GM21526 (cell line): Measurements from ENCODE around the gene MINDY2.

Experiments used
- ATAC-seq: cut with Tn5 transposase; IDR thresholded peaks from one replicate; pipeline ENCODE4 v1.9.1; 2021; ENCODE audit warnings: moderate library complexity; ENCODE audit not compliant: unreplicated experiment, low FRiP score

The MINDY2 gene

GRCh38 chr15:58770857-58771620 lies at the start of gene MINDY2:
Gene MINDY2 (plus strand): TSS chr15:58771302. CDS start chr15:58771396, 94 bp downstream.
- peak; percentile 89 for ATAC-seq

DNA sequence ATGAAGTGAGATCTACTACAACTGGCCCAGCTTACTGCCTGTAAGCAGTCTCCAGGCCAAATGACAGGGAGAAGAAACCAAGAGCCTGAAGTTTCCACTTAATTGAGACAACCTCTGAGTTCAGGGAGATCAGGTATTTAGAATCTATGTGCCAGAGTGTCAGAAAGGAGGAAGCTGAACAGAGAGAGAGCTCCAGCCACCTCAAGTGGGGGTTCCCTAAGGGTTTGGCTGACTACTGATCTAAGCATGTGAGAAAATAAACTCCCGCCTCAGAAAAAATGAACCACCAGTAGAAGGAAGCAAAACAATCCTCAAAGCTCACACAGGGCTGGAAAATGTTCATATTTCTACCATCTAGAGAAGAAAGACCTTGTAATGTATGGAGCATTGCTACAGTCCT lies 46.6 kb upstream of the MINDY2 start:
- no peak for ATAC-seq

DNA sequence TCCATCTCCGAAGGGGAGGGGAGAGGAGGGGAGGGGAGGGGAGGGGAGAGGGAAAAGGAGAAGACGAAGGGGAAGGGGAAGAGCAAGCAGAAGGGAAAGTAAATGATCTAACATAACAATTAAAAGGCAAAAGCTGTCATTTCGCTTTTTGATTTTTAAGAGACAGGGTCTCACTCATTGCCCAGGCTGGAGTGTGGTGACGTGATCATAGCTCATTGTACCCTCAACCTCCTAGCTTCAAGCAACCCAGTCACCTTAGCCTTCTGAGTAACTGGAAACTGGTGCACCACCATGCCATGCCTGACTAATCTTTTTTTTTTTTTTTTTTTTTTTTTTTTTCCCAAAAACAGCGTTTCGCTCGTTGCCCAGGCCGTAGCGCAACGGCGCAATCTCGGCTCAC lies 44.2 kb upstream of the MINDY2 start:
- ATAC-seq, result no peak

DNA sequence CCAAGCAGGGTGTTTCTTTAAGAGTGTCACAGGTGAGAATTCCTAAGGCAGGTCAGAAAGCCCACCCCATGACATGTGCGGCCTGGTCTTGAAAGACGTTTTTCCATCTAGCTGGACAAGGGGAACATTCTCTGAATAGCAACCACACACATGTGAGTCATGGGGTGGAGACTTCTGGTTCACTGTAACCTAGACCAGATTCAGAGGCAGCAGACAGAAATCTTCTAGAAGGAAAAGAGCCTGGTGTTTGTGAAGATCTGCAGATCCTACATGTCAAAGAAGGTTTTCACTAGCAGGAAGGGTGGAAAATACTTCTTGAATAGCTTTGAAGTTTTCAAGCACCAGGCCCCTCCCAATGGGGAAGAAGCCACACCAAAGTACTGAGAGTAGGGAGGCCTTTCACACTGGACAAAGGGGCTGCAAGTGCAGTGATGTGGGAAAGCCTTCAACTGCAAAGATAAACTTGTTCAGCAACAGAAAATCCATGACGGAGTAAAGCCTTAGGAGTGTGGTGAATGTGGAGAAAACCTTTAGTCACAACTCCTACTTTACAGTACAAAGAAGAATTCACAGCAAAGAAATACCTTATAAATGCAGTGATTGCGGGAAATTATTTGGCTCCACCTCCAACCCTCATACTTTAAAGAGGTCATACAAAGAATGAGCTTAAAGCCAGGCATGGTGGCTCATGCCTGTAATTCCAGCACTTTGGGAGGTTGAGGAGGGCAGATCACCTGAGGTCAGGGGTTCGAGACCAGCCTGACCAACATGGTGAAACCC lies 39.2 kb upstream of the MINDY2 start:
- ATAC-seq, result no peak

- ATAC-seq, result no peak
Observed at GRCh38 chr15:58732625-58733363, 38.3 kb upstream of the MINDY2 start.

DNA sequence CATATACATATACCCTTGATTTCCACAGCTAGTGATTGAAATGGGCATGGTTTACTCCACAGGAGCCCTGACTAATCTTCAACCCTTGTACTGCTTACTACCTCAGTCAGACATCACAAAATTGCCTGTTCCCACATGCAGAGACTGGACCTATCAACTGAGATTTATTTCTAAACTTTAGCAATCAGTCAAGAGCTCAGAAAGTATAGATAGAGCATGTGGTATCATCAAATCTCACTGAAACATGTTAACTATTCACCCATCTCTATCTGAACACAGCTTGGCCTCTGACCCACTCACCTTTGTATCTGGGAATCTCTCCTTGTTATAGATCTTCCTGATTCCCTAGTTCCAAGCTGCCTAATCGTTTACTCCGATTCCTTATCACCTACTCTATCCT lies 36.2 kb upstream of the MINDY2 start:
- no peak for ATAC-seq

- no peak for ATAC-seq
Observed at GRCh38 chr15:58736018-58736643, 35.0 kb upstream of the MINDY2 start.

GRCh38 chr15:58737298-58737697 lies 33.8 kb upstream of the MINDY2 start:
- ATAC-seq, result no peak

GRCh38 chr15:58738046-58738707 lies 32.9 kb upstream of the MINDY2 start:
- no peak for ATAC-seq

DNA sequence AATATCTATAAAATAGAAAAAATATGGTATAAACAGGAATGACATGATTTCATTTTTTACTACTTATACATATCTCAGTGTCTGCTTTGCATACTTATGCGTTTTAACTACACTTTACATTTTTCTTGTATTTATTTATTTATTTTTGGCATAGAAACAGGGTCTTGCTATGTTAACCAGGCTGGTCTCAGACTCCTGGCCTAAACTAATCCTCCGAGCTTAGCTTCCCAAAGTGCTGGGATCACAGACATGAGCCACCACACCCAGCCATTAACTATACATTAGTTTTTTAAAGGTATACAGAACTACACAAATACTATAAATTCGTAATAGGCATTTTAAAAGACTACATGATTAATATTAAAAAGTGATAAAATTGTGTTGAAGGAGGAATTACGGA lies 30.7 kb upstream of the MINDY2 start:
- ATAC-seq, result no peak

DNA sequence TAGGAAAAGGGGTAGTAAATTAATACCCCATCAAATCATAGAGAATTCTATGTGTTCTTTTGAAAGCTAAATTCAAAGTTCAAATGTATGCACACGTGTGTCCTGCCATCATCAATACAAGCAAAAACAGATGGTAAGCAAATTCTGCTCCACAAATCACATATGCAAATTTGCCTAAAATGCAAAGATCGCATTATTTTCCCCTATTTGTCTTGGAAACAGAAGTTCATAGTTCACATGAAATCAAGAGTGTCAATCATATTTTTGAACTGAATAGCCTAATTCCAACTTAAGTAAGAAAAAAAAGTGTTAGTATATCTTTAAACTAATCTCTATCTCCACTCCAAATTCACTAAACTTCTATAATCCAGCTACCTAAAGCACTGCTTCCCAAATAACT lies 30.1 kb upstream of the MINDY2 start:
- ATAC-seq, result no peak

- ATAC-seq, result no peak
Observed at GRCh38 chr15:58742022-58742813, 28.9 kb upstream of the MINDY2 start.

DNA sequence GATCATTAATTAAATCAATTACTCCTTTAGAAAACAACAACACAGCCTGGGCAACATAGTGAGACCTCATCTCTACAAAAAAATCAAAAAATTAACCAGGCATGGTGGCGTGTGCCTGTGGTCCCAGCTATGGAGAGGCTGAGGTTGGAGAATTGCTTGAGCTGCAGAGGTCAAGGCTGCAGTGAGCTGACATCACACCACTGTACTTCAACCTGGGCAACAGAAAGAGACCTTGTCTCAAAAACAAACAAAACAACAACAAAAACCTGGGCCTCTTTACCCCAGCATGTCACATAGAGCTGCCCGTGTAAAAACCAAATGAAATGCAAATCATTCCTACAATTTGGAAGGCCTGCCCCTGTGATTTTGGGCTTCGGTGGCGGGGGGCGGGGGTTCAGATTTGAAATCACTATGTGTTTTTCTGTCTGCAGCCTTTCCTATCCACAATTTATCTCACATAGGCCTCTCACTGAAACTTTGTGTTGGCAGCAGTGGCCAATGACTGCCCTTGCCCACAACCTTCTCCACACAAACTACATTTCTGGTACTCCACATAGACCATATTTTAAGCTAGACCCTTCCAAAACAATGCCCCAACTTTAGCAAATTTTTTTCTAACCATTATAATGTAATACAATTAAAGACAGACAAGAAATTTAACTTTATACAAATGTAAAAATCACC lies 28.1 kb upstream of the MINDY2 start:
- ATAC-seq, result no peak

GRCh38 chr15:58746174-58746573 lies 24.9 kb upstream of the MINDY2 start:
- no peak for ATAC-seq

GRCh38 chr15:58748040-58748851 lies 22.9 kb upstream of the MINDY2 start:
- ATAC-seq, result peak; percentile 7

GRCh38 chr15:58748852-58749531 lies 22.1 kb upstream of the MINDY2 start:
- peak; percentile 38 for ATAC-seq

DNA sequence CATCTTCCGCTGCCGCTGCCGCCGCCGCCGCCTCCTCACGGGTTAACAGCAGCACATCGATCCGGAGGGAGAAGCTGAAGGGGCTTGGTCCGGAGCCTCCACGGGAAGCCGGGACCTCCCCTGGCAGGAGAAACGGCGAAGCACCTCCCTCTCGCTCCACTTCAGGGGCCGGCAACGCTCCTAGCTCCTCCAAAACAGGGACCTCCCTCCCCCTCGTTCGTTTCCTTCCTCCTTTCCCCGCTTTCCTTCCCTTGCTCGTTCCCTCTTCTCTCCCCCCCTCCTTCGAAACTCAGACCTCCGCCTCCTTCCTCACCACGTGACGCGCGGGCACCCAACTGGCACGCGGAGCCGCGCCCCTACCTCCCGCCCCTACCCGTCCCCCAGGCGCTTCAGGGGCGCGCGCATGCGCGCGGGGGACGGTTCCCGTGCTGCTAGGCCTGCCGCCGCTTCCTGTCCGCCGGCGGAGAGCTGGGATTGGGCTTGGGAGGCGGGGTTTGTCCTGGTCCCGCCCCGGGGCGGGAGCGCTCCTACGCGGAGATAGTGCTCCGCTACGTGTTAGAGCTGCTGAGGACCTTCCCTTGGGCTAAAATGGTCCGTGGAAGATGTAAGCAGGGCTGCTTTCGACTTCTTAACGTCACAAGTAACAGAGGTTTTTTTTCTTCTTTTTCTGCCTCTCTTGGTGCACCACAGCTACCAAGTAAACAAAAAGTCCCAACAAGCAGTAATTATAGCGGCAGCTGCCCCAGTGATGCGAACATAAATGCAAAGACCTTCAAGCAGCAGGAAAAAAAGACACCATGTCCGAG lies 21.4 kb upstream of the MINDY2 start, which contains the start of gene ADAM10:
ADAM10 (minus strand) TSS at position 176 of the 806 bp plus-strand sequence; CDS start at position 3, 173 bp downstream.
- peak; percentile 68 for ATAC-seq
